Thyroid gland (tissue), 4 donors: ENCODE measurements around the gene TSPAN11. TPM values are rescaled to one million over a fixed set of nuclear protein-coding genes. Genes with fewer than 3 reads are reported as not detected.
A peak's percentile ranks its signal among the peaks of the same experiment; 100 is the strongest.

ENCODE experiments used
- DNase-seq, 2 donors: peaks; one replicate each; pipeline ENCODE4 v3.0.0-alpha.2; 2019
- H3K27ac ChIP-seq, 3 donors: fragments of 200-600 bp; sonication (generic); 1 replicate in 2 of 3; 2 replicates in 1 of 3; pipeline ENCODE4 v1.5.1; 2016 to 2019; ENCODE audit warnings: mild to moderate bottlenecking in 1 of 3, moderate library complexity in 1 of 3
- H3K27me3 ChIP-seq: fragments of 200-600 bp; sonication (generic); one replicate; pipeline ENCODE4 v1.5.1; 2019
- H3K36me3 ChIP-seq, 2 donors: fragments of 200-600 bp; sonication (generic); one replicate each; pipeline ENCODE4 v1.5.1; 2016 to 2019
- H3K4me1 ChIP-seq, 2 donors: fragments of 200-600 bp; sonication (generic); one replicate each; pipeline ENCODE4 v1.5.1; 2017 to 2019
- H3K4me3 ChIP-seq, 3 donors: fragments of 200-600 bp; sonication (generic); replicated peaks in 1 of 3; 1 replicate in 2 of 3; 2 replicates in 1 of 3; pipeline ENCODE4 v1.5.1; 2016; ENCODE audit warnings: mild to moderate bottlenecking in 1 of 3
- H3K9me3 ChIP-seq: fragments of 200-600 bp; sonication (generic); one replicate; pipeline ENCODE4 v1.5.1; 2017
- POLR2A ChIP-seq, 2 donors: fragments of 450-650 bp; IDR thresholded peaks; one replicate each; pipeline ENCODE4 v1.6.1; 2017; ENCODE audit warnings: antibody characterized with exemption in 2 of 2, mild to moderate bottlenecking in 2 of 2, moderate library complexity in 1 of 2
- WGBS, 2 donors: methylation state at CpG; one replicate each; pipeline ENCODE4 v1.1.5; 2017; 5-methylcytosine and 5-hydroxymethylcytosine counted together
- intact Hi-C: fragments of 100-400 bp; cut with DNase I; formaldehyde crosslinking; loops from one replicate; pipeline ENCODE4 v1.15.1; 2023
- total RNA-seq, 4 donors: library from RNA; depleted of rRNA; stranded (reverse); fragments of >200 nt; gene quantifications; one replicate each; pipeline ENCODE4 v1.2.3, GENCODE V29; 2016
- TF ChIP-seq, protein P1 (sequence below), 6 experiments: fragments of 200-600 bp in 3 of 6; fragments of 450-650 bp in 3 of 6; sonication (generic) in 3 of 6; IDR thresholded peaks; one replicate each; pipeline ENCODE4 v1.5.1; 2016 to 2019; ENCODE audit warnings: antibody characterized with exemption in 6 of 6, mild to moderate bottlenecking in 2 of 6, inconsistent platforms in 1 of 6, moderate library complexity in 1 of 6

TSPAN11 gene
- total RNA-seq, 4 donors from 2014 or later, result 2.0 to 7.5 (median 4.4) TPM

DNA sequence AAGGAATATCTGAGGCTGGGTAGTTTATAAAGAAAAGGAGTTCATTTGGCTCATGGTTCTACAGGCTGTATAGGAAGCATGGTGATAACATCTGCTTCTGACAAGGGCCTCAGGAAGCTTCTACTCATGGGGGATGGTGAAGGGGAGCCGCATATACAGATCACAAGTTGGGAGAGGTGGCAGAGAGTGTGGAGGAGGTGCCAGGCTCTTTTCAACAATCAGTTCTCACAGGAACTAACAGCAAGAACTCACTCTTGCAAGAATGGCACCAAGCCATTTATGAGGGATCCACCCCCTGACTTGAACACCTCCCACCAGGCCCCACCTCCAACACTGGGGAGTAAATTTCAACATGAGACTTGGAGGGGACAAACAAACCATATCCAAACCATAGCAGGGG is 3.5 kb upstream of the TSPAN11 start:
- Histone ChIP-seq H3K9me3 (no peaks in the 10 kb centered on the region), H3K4me1 (peaks cover 0 to 6% of the 10 kb centered on the region in 2 donors), H3K4me3 (no peak overlapping the region), H3K27ac (no peak overlapping the region), H3K27me3 (peaks cover 3% of the 10 kb centered on the region), H3K36me3 (no peaks in the 10 kb centered on the region)
- no peak for DNase-seq
- WGBS, 2 donors, result 80 to 90% methylated on average over 1 of the region's 1 CpG
- intact Hi-C loops, result no loop called here
- no peak for TF ChIP-seq POLR2A (IDR thresholded peaks at IDR 0.05)
- TF ChIP-seq, protein P1, sequence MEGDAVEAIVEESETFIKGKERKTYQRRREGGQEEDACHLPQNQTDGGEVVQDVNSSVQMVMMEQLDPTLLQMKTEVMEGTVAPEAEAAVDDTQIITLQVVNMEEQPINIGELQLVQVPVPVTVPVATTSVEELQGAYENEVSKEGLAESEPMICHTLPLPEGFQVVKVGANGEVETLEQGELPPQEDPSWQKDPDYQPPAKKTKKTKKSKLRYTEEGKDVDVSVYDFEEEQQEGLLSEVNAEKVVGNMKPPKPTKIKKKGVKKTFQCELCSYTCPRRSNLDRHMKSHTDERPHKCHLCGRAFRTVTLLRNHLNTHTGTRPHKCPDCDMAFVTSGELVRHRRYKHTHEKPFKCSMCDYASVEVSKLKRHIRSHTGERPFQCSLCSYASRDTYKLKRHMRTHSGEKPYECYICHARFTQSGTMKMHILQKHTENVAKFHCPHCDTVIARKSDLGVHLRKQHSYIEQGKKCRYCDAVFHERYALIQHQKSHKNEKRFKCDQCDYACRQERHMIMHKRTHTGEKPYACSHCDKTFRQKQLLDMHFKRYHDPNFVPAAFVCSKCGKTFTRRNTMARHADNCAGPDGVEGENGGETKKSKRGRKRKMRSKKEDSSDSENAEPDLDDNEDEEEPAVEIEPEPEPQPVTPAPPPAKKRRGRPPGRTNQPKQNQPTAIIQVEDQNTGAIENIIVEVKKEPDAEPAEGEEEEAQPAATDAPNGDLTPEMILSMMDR (IDR thresholded peaks at IDR 0.05), result no peak

DNA sequence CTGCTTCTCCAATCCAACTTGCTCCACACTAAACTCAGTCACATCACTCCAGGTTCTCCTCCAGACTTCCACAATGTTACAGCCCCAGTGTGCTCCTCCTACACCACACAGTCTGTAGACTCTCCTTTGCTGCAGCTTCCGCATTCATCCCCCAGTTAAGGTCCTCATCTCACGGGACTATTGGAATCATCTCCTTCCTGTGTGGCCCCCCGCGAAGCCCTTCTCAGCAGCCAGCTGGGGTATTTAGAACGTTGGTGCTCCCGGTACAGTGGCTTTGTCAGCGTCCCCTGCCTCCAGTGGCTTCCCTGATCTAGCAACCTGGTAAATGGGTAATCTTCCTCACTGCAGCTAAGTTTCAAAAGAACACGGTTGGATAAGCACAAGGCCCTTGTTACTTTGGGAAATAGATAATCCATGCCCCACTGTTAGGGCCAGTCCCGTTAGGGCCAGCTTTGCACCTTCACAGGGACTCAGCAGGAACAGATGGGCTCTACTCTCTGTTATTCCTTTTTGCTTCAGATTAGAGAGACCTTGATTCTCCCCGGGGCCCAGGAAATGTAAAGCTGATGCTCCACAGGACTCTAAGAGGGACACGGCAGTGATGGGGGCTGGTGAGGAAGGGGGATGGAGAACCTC is 823 bp upstream of the TSPAN11 start:
- TF ChIP-seq POLR2A (IDR thresholded peaks at IDR 0.05), result no peak
- TF ChIP-seq, protein P1 (IDR thresholded peaks at IDR 0.05), result no peak
- H3K4me3 ChIP-seq, result no peak overlapping the region
- peak overlapping the region in 1 of 3 donors; percentile 28 for H3K27ac ChIP-seq

DNA sequence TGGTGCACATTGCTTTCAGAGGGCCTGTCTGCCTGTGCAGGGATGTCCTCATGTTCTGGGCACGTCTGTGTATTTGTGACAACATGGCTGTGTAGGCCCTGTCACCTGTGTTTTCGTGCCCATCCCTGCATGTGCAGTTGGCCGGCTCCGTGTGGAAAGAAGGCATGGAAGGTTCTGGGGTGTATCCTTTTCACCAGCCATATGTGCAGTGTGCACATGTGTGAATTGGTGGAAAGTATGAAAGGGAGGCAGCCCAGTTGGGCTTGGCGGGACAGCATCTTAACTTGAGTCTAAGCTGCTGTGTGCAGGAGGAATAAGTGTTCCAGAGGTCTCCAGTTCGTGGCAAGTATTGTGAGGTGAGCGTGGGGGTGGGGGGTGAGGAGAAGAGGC is 669 bp downstream of the TSPAN11 start:
- no peaks in the 10 kb centered on the region for H3K36me3 ChIP-seq
- H3K27me3 ChIP-seq, result no peaks in the 10 kb centered on the region
- H3K4me3 ChIP-seq, result no peak overlapping the region
- H3K4me1 ChIP-seq, result peaks cover 0 to 6% of the 10 kb centered on the region in 2 donors
- no peak for TF ChIP-seq POLR2A (IDR thresholded peaks at IDR 0.05)
- TF ChIP-seq, protein P1 (IDR thresholded peaks at IDR 0.05), result no peak
- DNase-seq, result no peak
- no peaks in the 10 kb centered on the region for H3K9me3 ChIP-seq
- intact Hi-C loops, result no loop called here
- WGBS, 2 donors, result 89 to 92% methylated on average over 7 of the region's 7 CpGs
- H3K27ac ChIP-seq, result peak overlapping the region in 1 of 3 donors; percentile 28

More for the DNA sequence above, 823 bp upstream of the TSPAN11 start:
- H3K9me3 ChIP-seq, result no peaks in the 10 kb centered on the region
- peaks cover 0 to 6% of the 10 kb centered on the region in 2 donors for H3K4me1 ChIP-seq
- H3K27me3 ChIP-seq, result no peaks in the 10 kb centered on the region
- WGBS, 2 donors, result 65% methylated on average over 11 of the region's 11 CpGs
- intact Hi-C loops, result no loop called here
- H3K36me3 ChIP-seq, result no peaks in the 10 kb centered on the region
- DNase-seq, result no peak

DNA sequence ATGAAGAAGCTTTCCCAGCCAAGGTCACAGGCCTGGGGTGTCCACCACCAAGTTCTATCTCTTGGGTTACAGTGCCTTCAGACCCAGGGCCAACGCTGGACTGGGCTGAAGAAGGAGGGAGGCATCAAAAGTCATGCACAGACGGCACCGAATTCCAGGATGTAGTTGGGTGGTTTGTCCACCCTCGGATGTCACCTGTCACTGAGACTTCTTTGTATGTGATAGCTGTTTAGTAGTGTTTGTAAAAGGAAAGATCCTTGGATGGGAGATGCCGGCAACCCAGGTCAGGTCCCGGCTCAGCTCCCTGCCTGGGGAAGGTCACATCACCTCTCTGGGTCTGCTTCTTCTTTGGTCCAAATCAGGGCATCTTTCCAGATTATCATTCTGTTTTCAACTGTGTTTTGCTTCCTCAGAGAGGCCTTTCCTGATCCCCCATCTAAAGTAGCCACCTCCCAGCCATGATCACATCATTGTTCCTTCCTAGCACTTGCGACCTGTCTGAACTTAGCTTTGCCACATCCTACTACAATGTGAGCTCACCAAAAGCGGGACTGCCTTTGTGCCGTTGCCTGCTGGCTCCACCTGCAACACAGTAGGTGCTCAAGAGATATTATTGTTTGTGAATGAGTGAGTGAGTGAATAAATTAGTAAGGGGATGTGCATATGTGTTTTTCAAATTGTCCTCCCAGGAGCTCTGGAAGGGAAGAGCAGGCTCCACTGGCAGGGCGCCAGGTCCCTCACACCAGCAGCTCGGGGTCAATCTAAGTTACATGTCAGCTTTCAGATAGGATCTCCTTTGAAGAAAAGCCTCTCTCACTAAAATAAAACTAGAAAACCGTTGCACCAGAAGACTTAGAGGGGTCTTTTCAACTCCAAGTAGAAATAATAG is 2.1 kb downstream of the TSPAN11 start:
- Histone ChIP-seq H3K36me3 (no peaks in the 10 kb centered on the region), H3K4me1 (peaks cover 0 to 6% of the 10 kb centered on the region in 2 donors), H3K9me3 (no peaks in the 10 kb centered on the region), H3K27me3 (no peaks in the 10 kb centered on the region), H3K27ac (no peak overlapping the region), H3K4me3 (no peak overlapping the region)
- WGBS, 2 donors, result 73 to 76% methylated on average over 12 of the region's 12 CpGs
- peak in 1 of 2 donors; percentile 10 for DNase-seq
- intact Hi-C loops, result no loop called here
- TF ChIP-seq POLR2A (IDR thresholded peaks at IDR 0.05), result no peak
- TF ChIP-seq, protein P1 (IDR thresholded peaks at IDR 0.05), result no peak

DNA sequence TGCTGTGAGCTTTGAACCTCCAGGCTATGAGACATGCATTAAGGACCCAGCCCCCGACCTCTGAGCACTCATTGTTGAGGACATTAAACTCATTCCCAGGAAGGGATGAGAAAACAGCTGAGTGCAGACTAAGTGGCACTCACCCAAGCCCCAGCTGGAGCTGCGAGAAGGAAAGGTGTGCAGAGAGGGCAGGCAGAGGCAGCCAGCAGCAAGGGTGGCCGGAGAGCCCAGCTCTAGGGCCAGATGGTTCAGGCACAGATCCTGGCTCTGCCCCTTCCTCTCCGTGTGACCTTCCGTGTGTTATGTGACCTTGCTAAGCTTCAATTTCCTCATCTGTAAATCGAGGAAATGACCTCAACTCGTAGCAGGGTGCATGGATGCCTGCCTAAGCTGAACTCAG is 3.7 kb downstream of the TSPAN11 start:
- intact Hi-C loops, result no loop called here
- Histone ChIP-seq H3K27me3 (no peaks in the 10 kb centered on the region), H3K27ac (no peak overlapping the region), H3K36me3 (no peaks in the 10 kb centered on the region), H3K9me3 (no peaks in the 10 kb centered on the region), H3K4me1 (peaks cover 0 to 6% of the 10 kb centered on the region in 2 donors), H3K4me3 (no peak overlapping the region)
- WGBS, 2 donors, result 53 to 71% methylated on average over 7 of the region's 7 CpGs
- DNase-seq, result peak; percentile 11 to 23
- TF ChIP-seq, protein P1 (IDR thresholded peaks at IDR 0.05), result no peak
- no peak for TF ChIP-seq POLR2A (IDR thresholded peaks at IDR 0.05)
